ENCODE measurements around the gene TFAP2E.

Gene TFAP2E

GRCh38 chr1:35599411-35599810, 26.3 kb downstream of the TFAP2E start:
- Histone ChIP-seq H3F3A (ENCODE audit: low read depth) (no peaks in the 10 kb centered on the region), H4K20me1 (ENCODE audit: insufficient read depth, low read length, poor library complexity, severe bottlenecking) (no peaks in the 10 kb centered on the region), H3K9me2 (replicated peaks; ENCODE audit: low read depth, low read length) (no peaks in the 10 kb centered on the region), H3K36me3 (ENCODE audit: insufficient read depth, low read length) (peaks cover 45% of the 10 kb centered on the region; the same call in 1 of the 2 replicates), H3K9ac (ENCODE audit: low read depth, low read length, poor library complexity, severe bottlenecking) (no peak overlapping the region), H3K79me2 (ENCODE audit: insufficient read depth, low read length) (no peaks in the 10 kb centered on the region), H3K4me2 (ENCODE audit: low read depth, low read length, poor library complexity, severe bottlenecking) (no peak overlapping the region), H3K4me3 (ENCODE audit: low read length, poor library complexity, severe bottlenecking) (no peak overlapping the region), H3K9me3 (ENCODE audit: insufficient read depth, low read depth, low read length) (no peaks in the 10 kb centered on the region), H3K4me1 (ENCODE audit: insufficient read depth, low read length, poor library complexity, severe bottlenecking) (no peaks in the 10 kb centered on the region), H2AFZ (ENCODE audit: low read length) (no peak overlapping the region), H3K27me3 (ENCODE audit: insufficient read depth, low read length, poor library complexity, severe bottlenecking) (no peaks in the 10 kb centered on the region)
- TF ChIP-seq EZH2phosphoT487 (IDR thresholded peaks at IDR 0.05; ENCODE audit: borderline replicate concordance) (no peak), CTCF (conservative IDR thresholded peaks at IDR 0.05; ENCODE audit: low read length) (no peak)

- Histone ChIP-seq H3K36me3 (ENCODE audit: insufficient read depth, low read length) (peaks cover 57% of the 10 kb centered on the region; the same call in 1 of the 2 replicates), H3K4me2 (ENCODE audit: low read depth, low read length, poor library complexity, severe bottlenecking) (no peak overlapping the region), H3K9ac (ENCODE audit: low read depth, low read length, poor library complexity, severe bottlenecking) (no peak overlapping the region), H3K27me3 (ENCODE audit: insufficient read depth, low read length, poor library complexity, severe bottlenecking) (no peaks in the 10 kb centered on the region), H2AFZ (ENCODE audit: low read length) (no peak overlapping the region), H4K20me1 (ENCODE audit: insufficient read depth, low read length, poor library complexity, severe bottlenecking) (no peaks in the 10 kb centered on the region), H3K4me1 (ENCODE audit: insufficient read depth, low read length, poor library complexity, severe bottlenecking) (no peaks in the 10 kb centered on the region), H3K79me2 (ENCODE audit: insufficient read depth, low read length) (no peaks in the 10 kb centered on the region), H3K9me2 (replicated peaks; ENCODE audit: low read depth, low read length) (no peaks in the 10 kb centered on the region), H3K9me3 (ENCODE audit: insufficient read depth, low read depth, low read length) (no peaks in the 10 kb centered on the region), H3K4me3 (ENCODE audit: low read length, poor library complexity, severe bottlenecking) (no peak overlapping the region), H3F3A (ENCODE audit: low read depth) (no peaks in the 10 kb centered on the region)
- TF ChIP-seq CTCF (conservative IDR thresholded peaks at IDR 0.05; ENCODE audit: low read length) (no peak), EZH2phosphoT487 (IDR thresholded peaks at IDR 0.05; ENCODE audit: borderline replicate concordance) (no peak)
Measured at GRCh38 chr1:35600593-35600992, 27.5 kb downstream of the TFAP2E start.

- no peak overlapping the region for H3K9ac ChIP-seq (ENCODE audit: low read depth, low read length, poor library complexity, severe bottlenecking)
- TF ChIP-seq EZH2phosphoT487 (IDR thresholded peaks at IDR 0.05; ENCODE audit: borderline replicate concordance) = no peak
- TF ChIP-seq CTCF (conservative IDR thresholded peaks at IDR 0.05; ENCODE audit: low read length) = no peak
- H4K20me1 ChIP-seq (ENCODE audit: insufficient read depth, low read length, poor library complexity, severe bottlenecking) = no peaks in the 10 kb centered on the region
- H3K4me1 ChIP-seq (ENCODE audit: insufficient read depth, low read length, poor library complexity, severe bottlenecking) = no peaks in the 10 kb centered on the region
- peaks cover 86% of the 10 kb centered on the region for H3K36me3 ChIP-seq (ENCODE audit: insufficient read depth, low read length)
- H3K79me2 ChIP-seq (ENCODE audit: insufficient read depth, low read length) = peaks cover 13% of the 10 kb centered on the region
- H3K9me3 ChIP-seq (ENCODE audit: insufficient read depth, low read depth, low read length) = no peaks in the 10 kb centered on the region
- H3K4me3 ChIP-seq (ENCODE audit: low read length, poor library complexity, severe bottlenecking) = no peak overlapping the region
- H3K9me2 ChIP-seq (replicated peaks; ENCODE audit: low read depth, low read length) = no peaks in the 10 kb centered on the region
- H3K4me2 ChIP-seq (ENCODE audit: low read depth, low read length, poor library complexity, severe bottlenecking) = no peak overlapping the region
- H3K27me3 ChIP-seq (ENCODE audit: insufficient read depth, low read length, poor library complexity, severe bottlenecking) = no peaks in the 10 kb centered on the region
- no peak overlapping the region for H2AFZ ChIP-seq (ENCODE audit: low read length)
- H3F3A ChIP-seq (ENCODE audit: low read depth) = no peaks in the 10 kb centered on the region
Measured at GRCh38 chr1:35603468-35603867, 30.4 kb downstream of the TFAP2E start.

Data from Loucy (cell line).